GM23248 (cell line): Measurements from ENCODE around the gene NFKBIA.

ENCODE experiments used
- EZH2 ChIP-seq: fragments of 200-600 bp; sonication (generic); IDR thresholded peaks from 2 replicates; pipeline ENCODE4 v1.6.1; 2018; ENCODE audit warnings: antibody characterized with exemption, mild to moderate bottlenecking; ENCODE audit not compliant: insufficient read depth, poor library complexity, severe bottlenecking
- EZH2phosphoT487 ChIP-seq: fragments of 200-600 bp; sonication (generic); IDR thresholded peaks from 2 replicates; pipeline ENCODE4 v1.6.1; 2018; ENCODE audit warnings: antibody characterized with exemption, moderate library complexity, mild to moderate bottlenecking, low read depth; ENCODE audit not compliant: insufficient read depth

DNA sequence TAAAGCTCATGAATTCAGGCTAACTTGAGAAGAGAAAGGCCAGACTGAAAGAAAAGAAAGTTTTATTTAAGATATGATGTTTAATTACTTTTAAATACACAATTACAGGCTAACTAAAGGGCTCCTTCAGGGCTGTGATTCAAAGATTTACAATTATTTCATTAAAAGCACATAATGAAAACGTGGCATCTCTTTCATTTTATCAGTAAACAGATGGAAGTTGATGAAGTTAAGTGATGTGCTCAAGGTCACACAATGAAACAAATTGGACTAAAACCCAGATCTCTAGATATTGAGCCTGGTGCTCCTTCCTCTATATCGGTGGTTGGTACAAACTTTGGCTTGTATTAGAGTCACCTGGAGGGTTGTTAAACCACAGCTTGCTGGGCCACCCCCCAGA, 13.5 kb upstream of the NFKBIA start:
- TF ChIP-seq EZH2 (no peak), EZH2phosphoT487 (no peak)
